ENCODE results near the gene TBCK. TPM values are rescaled to one million over a fixed set of nuclear protein-coding genes. Genes with fewer than 3 reads are reported as not detected.
A peak's percentile ranks its signal among the peaks of the same experiment; 100 is the strongest.

TBCK gene
- total and polyA plus RNA-seq, 2 of the 13 experiments (the other 11 are each of a cell fraction or from before 2014, with no cell fraction given) = 51.0 to 62.4 TPM

GRCh38 chr4:106264331-106264728 is 51.7 kb downstream of the TBCK start (continued):
- TF ChIP-seq ZNF224 (CRISPR knock-in tag; IDR thresholded peaks at IDR 0.05) (no peak), HDAC1 (CRISPR knock-in tag; IDR thresholded peaks at IDR 0.05) (0 out of 2 replicates have a peak, but pooled peaks have one; percentile 17), POLR2AphosphoS5 (IDR thresholded peaks at IDR 0.05; ENCODE audit: low read depth, low read length) (peak; percentile 70), ADNP (CRISPR knock-in tag; IDR thresholded peaks at IDR 0.05) (no peak), ZNF234 (CRISPR knock-in tag; conservative IDR thresholded peaks at IDR 0.05) (no peak), MED13 (CRISPR knock-in tag; IDR thresholded peaks at IDR 0.05) (peak; percentile 62; the same call in 1 of the 2 replicates), SAFB2 (CRISPR knock-in tag; IDR thresholded peaks at IDR 0.05; ENCODE audit: borderline replicate concordance, low read depth) (no peak), ZNF710 (CRISPR knock-in tag; IDR thresholded peaks at IDR 0.05; ENCODE audit: borderline replicate concordance) (no peak), ZNF607 (CRISPR knock-in tag; IDR thresholded peaks at IDR 0.05; ENCODE audit: borderline replicate concordance) (no peak), RCOR2 (CRISPR knock-in tag; IDR thresholded peaks at IDR 0.05) (0 out of 2 replicates have a peak, but pooled peaks have one; percentile 42), EP300 (IDR thresholded peaks at IDR 0.05; ENCODE audit: low read depth in 2 of 2, low read length in 2 of 2) (peak in 1 of 2 experiments; percentile 90; a peak in 2 of 4 replicates), EP300 (CRISPR knock-in tag; IDR thresholded peaks at IDR 0.05; ENCODE audit: borderline replicate concordance) (peak; percentile 48; the same call in 1 of the 2 replicates), YEATS2 (CRISPR knock-in tag; IDR thresholded peaks at IDR 0.05; ENCODE audit: borderline replicate concordance) (no peak), MEIS1 (CRISPR knock-in tag; IDR thresholded peaks at IDR 0.05; ENCODE audit: borderline replicate concordance) (no peak), MAF1 (CRISPR knock-in tag; IDR thresholded peaks at IDR 0.05; ENCODE audit: borderline replicate concordance) (no peak), PAXIP1 (CRISPR knock-in tag; conservative IDR thresholded peaks at IDR 0.05) (peak; percentile 81), KAT8 (CRISPR knock-in tag; IDR thresholded peaks at IDR 0.05) (0 out of 2 replicates have a peak, but pooled peaks have one; percentile 39), MIXL1 (CRISPR knock-in tag; IDR thresholded peaks at IDR 0.05) (0 out of 2 replicates have a peak, but pooled peaks have one; percentile 18), U2AF1 (optimal IDR thresholded peaks at IDR 0.05; ENCODE audit: low read depth, low read length) (no peak), TCF7 (IDR thresholded peaks at IDR 0.05; ENCODE audit: low read depth) (peak; percentile 75), CREM (IDR thresholded peaks at IDR 0.05) (peak; percentile 75), CREM (CRISPR knock-in tag; IDR thresholded peaks at IDR 0.05) (no peak), FOXP4 (CRISPR knock-in tag; IDR thresholded peaks at IDR 0.05) (peak; percentile 72; the same call in 1 of the 2 replicates), BCL6 (CRISPR knock-in tag; IDR thresholded peaks at IDR 0.05) (peak; percentile 50), SAP130 (CRISPR knock-in tag; IDR thresholded peaks at IDR 0.05; ENCODE audit: low read depth) (peak; percentile 56; the same call in 1 of the 2 replicates), RELA (CRISPR knock-in tag; IDR thresholded peaks at IDR 0.05) (no peak), FOSL2 (CRISPR knock-in tag; IDR thresholded peaks at IDR 0.05) (peak; percentile 90)
